ENCODE results near the gene GAL3ST3.

DNA sequence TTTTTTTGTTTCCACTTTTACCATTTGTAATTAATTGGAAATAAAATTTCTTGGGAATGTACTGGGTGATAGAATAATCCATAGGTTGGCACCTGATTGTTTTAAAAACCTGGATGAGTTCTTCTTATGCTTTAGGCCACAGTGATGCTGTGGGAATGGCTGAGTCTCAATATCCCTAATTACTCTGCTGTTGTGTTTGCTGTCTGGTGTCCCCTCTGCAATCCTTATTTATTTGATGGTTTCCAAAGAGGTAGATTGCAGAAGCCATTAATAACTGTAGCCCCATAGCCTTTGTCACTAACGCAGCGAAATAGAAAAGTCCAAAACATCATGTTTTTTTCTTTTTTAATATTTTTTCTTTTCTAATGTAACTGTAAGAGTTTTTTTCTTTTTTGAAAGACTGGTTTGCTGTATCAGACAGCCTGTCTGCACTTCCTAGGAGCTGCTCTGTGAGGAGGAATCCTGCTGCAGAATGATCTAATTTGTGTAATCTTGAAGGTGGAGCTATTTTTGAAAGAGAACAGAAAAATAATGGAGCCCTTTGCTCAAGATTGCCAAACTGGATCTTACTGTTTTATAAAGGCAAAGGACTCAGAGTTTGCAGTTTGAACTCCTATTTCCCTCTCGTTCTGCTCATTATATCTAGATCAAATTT, 36.0 kb upstream of the GAL3ST3 start:
- TF ChIP-seq, protein P1, sequence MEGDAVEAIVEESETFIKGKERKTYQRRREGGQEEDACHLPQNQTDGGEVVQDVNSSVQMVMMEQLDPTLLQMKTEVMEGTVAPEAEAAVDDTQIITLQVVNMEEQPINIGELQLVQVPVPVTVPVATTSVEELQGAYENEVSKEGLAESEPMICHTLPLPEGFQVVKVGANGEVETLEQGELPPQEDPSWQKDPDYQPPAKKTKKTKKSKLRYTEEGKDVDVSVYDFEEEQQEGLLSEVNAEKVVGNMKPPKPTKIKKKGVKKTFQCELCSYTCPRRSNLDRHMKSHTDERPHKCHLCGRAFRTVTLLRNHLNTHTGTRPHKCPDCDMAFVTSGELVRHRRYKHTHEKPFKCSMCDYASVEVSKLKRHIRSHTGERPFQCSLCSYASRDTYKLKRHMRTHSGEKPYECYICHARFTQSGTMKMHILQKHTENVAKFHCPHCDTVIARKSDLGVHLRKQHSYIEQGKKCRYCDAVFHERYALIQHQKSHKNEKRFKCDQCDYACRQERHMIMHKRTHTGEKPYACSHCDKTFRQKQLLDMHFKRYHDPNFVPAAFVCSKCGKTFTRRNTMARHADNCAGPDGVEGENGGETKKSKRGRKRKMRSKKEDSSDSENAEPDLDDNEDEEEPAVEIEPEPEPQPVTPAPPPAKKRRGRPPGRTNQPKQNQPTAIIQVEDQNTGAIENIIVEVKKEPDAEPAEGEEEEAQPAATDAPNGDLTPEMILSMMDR (conservative IDR thresholded peaks at IDR 0.05): no peak
- TF ChIP-seq ZFX (IDR thresholded peaks at IDR 0.05): no peak
